Activated CD4-positive, alpha-beta T cell treated with anti-CD3 and anti-CD28 coated beads, Interleukin-2, amount 10 ng/mL, durations not matched to agents 7 days and 5 days (primary cell): ENCODE results near the gene CPNE1. TPM values are rescaled to one million over a fixed set of nuclear protein-coding genes. Genes with fewer than 3 reads are reported as not detected.

ENCODE experiments used
- CTCF ChIA-PET: fragments of 350-600 bp; sonication (Branson Sonifier 250); formaldehyde crosslinking; loops from one replicate; lab custom pipeline; 2021; ENCODE audit warnings: antibody characterized with exemption; lab: Charles Lee
- POLR2A ChIA-PET: fragments of 350-600 bp; sonication (Branson Sonifier 250); formaldehyde crosslinking; loops from one replicate; lab custom pipeline; 2021; ENCODE audit warnings: antibody characterized with exemption; lab: Charles Lee
- DNase-seq: peaks from one replicate; pipeline ENCODE4 v3.0.0-alpha.2; 2020
- H3K27ac Mint-ChIP-seq: one replicate; pipeline ENCODE4 v1.8.0; 2021; ENCODE audit warnings: mild to moderate bottlenecking, moderate library complexity, mixed read lengths
- H3K27me3 Mint-ChIP-seq: one replicate; pipeline ENCODE4 v1.8.0; 2021; ENCODE audit warnings: mixed read lengths
- H3K36me3 Mint-ChIP-seq: one replicate; pipeline ENCODE4 v1.8.0; 2021; ENCODE audit warnings: low read depth, mixed read lengths
- H3K4me1 Mint-ChIP-seq: one replicate; pipeline ENCODE4 v1.8.0; 2021; ENCODE audit warnings: mixed read lengths
- H3K4me3 Mint-ChIP-seq: one replicate; pipeline ENCODE4 v1.8.0; 2021; ENCODE audit warnings: mild to moderate bottlenecking, moderate library complexity, mixed read lengths
- H3K9me3 Mint-ChIP-seq: one replicate; pipeline ENCODE4 v1.8.0; 2021; ENCODE audit warnings: mixed read lengths
- total RNA-seq, 2 experiments: library from RNA; stranded (reverse); gene quantifications; one replicate each; pipeline ENCODE4 v1.2.3, GENCODE V29; 2021

The CPNE1 gene
- total RNA-seq, 2 experiments from 2014 or later = 252 to 256 TPM

- no peak overlapping the region for H3K4me3 Mint-ChIP-seq
- peaks cover 64% of the 10 kb centered on the region for H3K36me3 Mint-ChIP-seq
- peaks cover 37% of the 10 kb centered on the region for H3K4me1 Mint-ChIP-seq
- ChIA-PET POLR2A (interaction anchor here (0.6 kb wide), 1 partner anchor 64 kb away, joined by 5 read pairs; no protein-coding TSS in a partner anchor), CTCF (interaction anchor here (0.6 to 1.7 kb wide), 5 partner anchors 14 to 33 kb away, joined by 3 to 5 read pairs (median 3); no protein-coding TSS in a partner anchor)
- DNase-seq = no peak
- no peaks in the 10 kb centered on the region for H3K27me3 Mint-ChIP-seq
- no peak overlapping the region for H3K27ac Mint-ChIP-seq
- no peaks in the 10 kb centered on the region for H3K9me3 Mint-ChIP-seq
These were observed 40.0 kb upstream of the CPNE1 start for GRCh38 chr20:35704514-35705261.

- Mint-ChIP-seq H3K4me3 (no peak overlapping the region), H3K36me3 (peaks cover 60% of the 10 kb centered on the region), H3K9me3 (no peaks in the 10 kb centered on the region), H3K27me3 (no peaks in the 10 kb centered on the region), H3K27ac (no peak overlapping the region), H3K4me1 (peaks cover 38% of the 10 kb centered on the region)
- ChIA-PET CTCF (interaction anchor here (0.6 kb wide), 1 partner anchor 32 kb away, joined by 3 read pairs; no protein-coding TSS in a partner anchor), POLR2A (no interaction called here)
- no peak for DNase-seq
These were observed 38.4 kb upstream of the CPNE1 start for GRCh38 chr20:35702824-35703695.

- Mint-ChIP-seq H3K27ac (no peak overlapping the region), H3K27me3 (no peaks in the 10 kb centered on the region), H3K36me3 (peaks cover 57% of the 10 kb centered on the region), H3K4me1 (peaks cover 46% of the 10 kb centered on the region), H3K4me3 (no peak overlapping the region), H3K9me3 (no peaks in the 10 kb centered on the region)
- no peak for DNase-seq
- ChIA-PET POLR2A (interaction anchor here (0.7 kb wide), 1 partner anchor 40 kb away, joined by 8 read pairs; the partner anchor contains the start of gene RBM39), CTCF (interaction anchor here (0.6 to 1.6 kb wide), 3 partner anchors 9 to 41 kb away, joined by 3 to 4 read pairs (median 3); no protein-coding TSS in a partner anchor)
These were observed 37.5 kb upstream of the CPNE1 start for GRCh38 chr20:35702051-35702823.

- H3K27ac Mint-ChIP-seq = peak overlapping the region; percentile 95
- POLR2A ChIA-PET = no interaction called here
- H3K9me3 Mint-ChIP-seq = no peaks in the 10 kb centered on the region
- no peak for DNase-seq
- peaks cover 47% of the 10 kb centered on the region for H3K4me1 Mint-ChIP-seq
- H3K36me3 Mint-ChIP-seq = peaks cover 49% of the 10 kb centered on the region
- no peaks in the 10 kb centered on the region for H3K27me3 Mint-ChIP-seq
- CTCF ChIA-PET = interaction anchor here (0.6 to 1.6 kb wide), 4 partner anchors 14 to 1343 kb away, joined by 3 read pairs; no protein-coding TSS in a partner anchor
- H3K4me3 Mint-ChIP-seq = peak overlapping the region; percentile 83
These were observed 36.0 kb upstream of the CPNE1 start for GRCh38 chr20:35700625-35701148.

- peak overlapping the region; percentile 83 for H3K4me3 Mint-ChIP-seq
- no peaks in the 10 kb centered on the region for H3K9me3 Mint-ChIP-seq
- H3K4me1 Mint-ChIP-seq = peaks cover 50% of the 10 kb centered on the region
- H3K36me3 Mint-ChIP-seq = peaks cover 50% of the 10 kb centered on the region
- ChIA-PET POLR2A (no interaction called here), CTCF (interaction anchor here (0.6 to 2.2 kb wide), 6 partner anchors 10 to 1344 kb away, joined by 3 to 7 read pairs (median 4); partner anchors contain the start of gene SCAND1)
- DNase-seq = no peak
- H3K27ac Mint-ChIP-seq = peak overlapping the region; percentile 95
- H3K27me3 Mint-ChIP-seq = no peaks in the 10 kb centered on the region
These were observed 35.4 kb upstream of the CPNE1 start for GRCh38 chr20:35699957-35700624.

- CTCF ChIA-PET = interaction anchor here (1.1 to 2.2 kb wide), 4 partner anchors 10 to 255 kb away, joined by 3 to 7 read pairs (median 6); partner anchors contain the start of gene SCAND1
- DNase-seq = peak; percentile 88
- Mint-ChIP-seq H3K9me3 (no peaks in the 10 kb centered on the region), H3K4me1 (peaks cover 47% of the 10 kb centered on the region), H3K36me3 (peaks cover 44% of the 10 kb centered on the region), H3K4me3 (peak within 1 kb of the TSS; percentile 83), H3K27me3 (no peaks in the 10 kb centered on the region), H3K27ac (peak within 1 kb of the TSS; percentile 95)
- POLR2A ChIA-PET = no interaction called here
These were observed 34.6 kb upstream of the CPNE1 start, which contains the start of the genes NFS1 and ROMO1 for GRCh38 chr20:35699127-35699956. NFS1 (minus strand) TSS chr20:35699352; CDS start chr20:35699288, 64 bp downstream. ROMO1 (plus strand) TSS chr20:35699405; CDS start chr20:35699633, 228 bp downstream.

GRCh38 chr20:35698298-35699126 lies 33.8 kb upstream of the CPNE1 start:
- CTCF ChIA-PET = interaction anchor here (1.2 to 2.2 kb wide), 3 partner anchors 17 to 256 kb away, joined by 3 to 7 read pairs (median 7); partner anchors contain the start of gene SCAND1
- Mint-ChIP-seq H3K27ac (peak overlapping the region; percentile 85), H3K9me3 (no peaks in the 10 kb centered on the region), H3K4me3 (peak overlapping the region; percentile 83), H3K4me1 (peaks cover 42% of the 10 kb centered on the region), H3K27me3 (no peaks in the 10 kb centered on the region), H3K36me3 (peaks cover 36% of the 10 kb centered on the region)
- DNase-seq = no peak
- POLR2A ChIA-PET = interaction anchor here (0.6 kb wide), 1 partner anchor 76 kb away, joined by 3 read pairs; no protein-coding TSS in a partner anchor

GRCh38 chr20:35697696-35698297 lies 33.1 kb upstream of the CPNE1 start:
- H3K4me1 Mint-ChIP-seq = peaks cover 39% of the 10 kb centered on the region
- H3K4me3 Mint-ChIP-seq = peak overlapping the region; percentile 83
- POLR2A ChIA-PET = interaction anchor here (0.6 kb wide), 1 partner anchor 77 kb away, joined by 3 read pairs; no protein-coding TSS in a partner anchor
- peak overlapping the region; percentile 85 for H3K27ac Mint-ChIP-seq
- CTCF ChIA-PET = interaction anchor here (0.6 to 1.0 kb wide), 2 partner anchors 45 to 207 kb away, joined by 3 to 4 read pairs; partner anchors contain the start of gene RBM39
- no peaks in the 10 kb centered on the region for H3K27me3 Mint-ChIP-seq
- DNase-seq = no peak
- peaks cover 31% of the 10 kb centered on the region for H3K36me3 Mint-ChIP-seq
- no peaks in the 10 kb centered on the region for H3K9me3 Mint-ChIP-seq

GRCh38 chr20:35695978-35696377 lies 31.3 kb upstream of the CPNE1 start:
- Mint-ChIP-seq H3K4me1 (peaks cover 36% of the 10 kb centered on the region), H3K9me3 (no peaks in the 10 kb centered on the region), H3K27me3 (no peaks in the 10 kb centered on the region), H3K4me3 (peak overlapping the region; percentile 1), H3K27ac (peak overlapping the region; percentile 46), H3K36me3 (peaks cover 21% of the 10 kb centered on the region)
- no peak for DNase-seq
- ChIA-PET POLR2A (no interaction called here), CTCF (interaction anchor here (0.6 kb wide), 1 partner anchor 22 kb away, joined by 3 read pairs; no protein-coding TSS in a partner anchor)
